Activated T-helper 9 cell treated with anti-CD3 and anti-CD28 coated beads, Interleukin-2, amount 50 U/mL, for 16 hours (primary cell): ENCODE data around the gene RASSF1.

Experiments used
- DNase-seq: peaks from one replicate; pipeline ENCODE4 v3.0.0-alpha.2; 2020; ENCODE audit warnings: low read depth

The RASSF1 gene

GRCh38 chr3:50342813-50343633 lies 2.4 kb upstream of the RASSF1 start:
- no peak for DNase-seq

- DNase-seq, result no peak
These were observed 1.5 kb upstream of the RASSF1 start for GRCh38 chr3:50341996-50342650.

GRCh38 chr3:50341537-50341936 lies 901 bp upstream of the RASSF1 start:
- DNase-seq, result no peak

- DNase-seq, result no peak
These were observed 539 bp downstream of the RASSF1 start for GRCh38 chr3:50340147-50340447.

GRCh38 chr3:50339485-50340146 lies 1.0 kb downstream of the RASSF1 start:
- DNase-seq, result no peak

GRCh38 chr3:50338965-50339364 lies 1.7 kb downstream of the RASSF1 start:
- DNase-seq, result no peak

- peak; percentile 94 for DNase-seq
These were observed 3.3 kb downstream of the RASSF1 start for GRCh38 chr3:50337175-50337861.

- no peak for DNase-seq
These were observed 4.0 kb downstream of the RASSF1 start for GRCh38 chr3:50336452-50337174.

- no peak for DNase-seq
These were observed 6.1 kb downstream of the RASSF1 start for GRCh38 chr3:50334339-50335075.

- no peak for DNase-seq
These were observed 6.8 kb downstream of the RASSF1 start for GRCh38 chr3:50333744-50334328.

GRCh38 chr3:50331364-50331907 lies 9.2 kb downstream of the RASSF1 start:
- DNase-seq, result no peak

- DNase-seq, result no peak
These were observed 10.3 kb downstream of the RASSF1 start for GRCh38 chr3:50330330-50330729.

GRCh38 chr3:50327943-50328691 lies 12.5 kb downstream of the RASSF1 start, which contains the start of gene TUSC2:
TUSC2 (minus strand) TSS chr3:50328223; CDS start chr3:50328099, 124 bp downstream.
- DNase-seq, result peak; percentile 92

GRCh38 chr3:50327129-50327528 lies 13.5 kb downstream of the RASSF1 start:
- no peak for DNase-seq

- no peak for DNase-seq
These were observed 14.5 kb downstream of the RASSF1 start for GRCh38 chr3:50326182-50326541.

GRCh38 chr3:50325497-50326181 lies 15.0 kb downstream of the RASSF1 start:
- DNase-seq, result no peak

- no peak for DNase-seq
These were observed 15.5 kb downstream of the RASSF1 start for GRCh38 chr3:50325113-50325480.

- DNase-seq, result peak; percentile 40
These were observed 16.1 kb downstream of the RASSF1 start for GRCh38 chr3:50324351-50325112.
